ENCODE results near the gene HMCN2. TPM values are rescaled to one million over a fixed set of nuclear protein-coding genes. Genes with fewer than 3 reads are reported as not detected.
"Not testable (repeated sequence)": the region's sequence is repeated elsewhere in the genome, so short reads cannot be mapped to it uniquely, and the experiment has no call there.

HMCN2 gene
- total and polyA plus RNA-seq, 2 experiments from 2014 or later: not detected

GRCh38 chr9:130271473-130271872 is 5.9 kb downstream of the HMCN2 start:
- H3K4me2 ChIP-seq (ENCODE audit: unreplicated experiment): no peak overlapping the region
- 69 to 73% methylated on average over 6 of the region's 6 CpGs for WGBS, 2 experiments (ENCODE audit: low coverage in 1 of 2, low lambda C conversion rate in 2 of 2, missing lambda C conversion rate in 2 of 2)
- in situ Hi-C loops (cut with MboI): no loop called here
- H3K9ac ChIP-seq: no peak overlapping the region
- no peaks in the 10 kb centered on the region for H3F3A ChIP-seq (ENCODE audit: insufficient read depth)
- no peaks in the 10 kb centered on the region for H3K79me2 ChIP-seq (ENCODE audit: insufficient read depth)
- H2AFZ ChIP-seq: no peak overlapping the region
- H3K36me3 ChIP-seq (ENCODE audit: low read depth): no peaks in the 10 kb centered on the region
- no peaks in the 10 kb centered on the region for H4K20me1 ChIP-seq (ENCODE audit: insufficient read depth)
- no peaks in the 10 kb centered on the region for H3K4me1 ChIP-seq (ENCODE audit: insufficient read depth)
- no peaks in the 10 kb centered on the region for H3K9me3 ChIP-seq (ENCODE audit: low read depth)
- no peaks in the 10 kb centered on the region for H3K9me2 ChIP-seq (ENCODE audit: insufficient read depth)
- no peak for TF ChIP-seq EZH2 (IDR thresholded peaks at IDR 0.05; ENCODE audit: insufficient read depth, poor library complexity, severe bottlenecking)
- TF ChIP-seq EZH2phosphoT487 (IDR thresholded peaks at IDR 0.05; ENCODE audit: insufficient read depth, low read depth): no peak
- no peak for DNase-seq
- peaks cover 29% of the 10 kb centered on the region for H3K27me3 ChIP-seq (replicated peaks; ENCODE audit: insufficient read depth)
- H3K4me3 ChIP-seq: no peak overlapping the region
- H3K27ac ChIP-seq: no peak overlapping the region

- Histone ChIP-seq H3K4me1 (ENCODE audit: insufficient read depth) (no peaks in the 10 kb centered on the region), H3K27me3 (replicated peaks; ENCODE audit: insufficient read depth) (peaks cover 4% of the 10 kb centered on the region; the same call in 1 of the 2 replicates), H3K27ac (no peak overlapping the region), H3K4me2 (ENCODE audit: unreplicated experiment) (no peak overlapping the region), H4K20me1 (ENCODE audit: insufficient read depth) (no peaks in the 10 kb centered on the region), H3K9me2 (ENCODE audit: insufficient read depth) (no peaks in the 10 kb centered on the region), H3K36me3 (ENCODE audit: low read depth) (no peaks in the 10 kb centered on the region), H3K79me2 (ENCODE audit: insufficient read depth) (no peaks in the 10 kb centered on the region), H3K9me3 (ENCODE audit: low read depth) (no peaks in the 10 kb centered on the region), H3F3A (ENCODE audit: insufficient read depth) (no peaks in the 10 kb centered on the region), H3K4me3 (no peak overlapping the region), H3K9ac (no peak overlapping the region), H2AFZ (no peak overlapping the region)
- 58 to 67% methylated on average over 9 of the region's 9 CpGs for WGBS, 2 experiments (ENCODE audit: low coverage in 1 of 2, low lambda C conversion rate in 2 of 2, missing lambda C conversion rate in 2 of 2)
- TF ChIP-seq EZH2phosphoT487 (IDR thresholded peaks at IDR 0.05; ENCODE audit: insufficient read depth, low read depth) (no peak), EZH2 (IDR thresholded peaks at IDR 0.05; ENCODE audit: insufficient read depth, poor library complexity, severe bottlenecking) (no peak)
- in situ Hi-C loops (cut with MboI): no loop called here
- no peak for DNase-seq
Observed at GRCh38 chr9:130275156-130275555, 9.6 kb downstream of the HMCN2 start.

GRCh38 chr9:130276121-130276520 is 10.6 kb downstream of the HMCN2 start:
- H3K9ac ChIP-seq: no peak overlapping the region
- H3K9me3 ChIP-seq (ENCODE audit: low read depth): no peaks in the 10 kb centered on the region
- H3K4me1 ChIP-seq (ENCODE audit: insufficient read depth): no peaks in the 10 kb centered on the region
- no peaks in the 10 kb centered on the region for H3K9me2 ChIP-seq (ENCODE audit: insufficient read depth)
- WGBS, 2 experiments (ENCODE audit: low coverage in 1 of 2, low lambda C conversion rate in 2 of 2, missing lambda C conversion rate in 2 of 2): 69 to 76% methylated on average over 3 of the region's 3 CpGs
- H3K4me3 ChIP-seq: no peak overlapping the region
- peaks cover 6% of the 10 kb centered on the region; the same call in 1 of the 2 replicates for H3K27me3 ChIP-seq (replicated peaks; ENCODE audit: insufficient read depth)
- no peak overlapping the region for H3K4me2 ChIP-seq (ENCODE audit: unreplicated experiment)
- in situ Hi-C loops (cut with MboI): no loop called here
- peak; percentile 32 for DNase-seq
- no peaks in the 10 kb centered on the region for H4K20me1 ChIP-seq (ENCODE audit: insufficient read depth)
- no peaks in the 10 kb centered on the region for H3K79me2 ChIP-seq (ENCODE audit: insufficient read depth)
- no peak for TF ChIP-seq EZH2 (IDR thresholded peaks at IDR 0.05; ENCODE audit: insufficient read depth, poor library complexity, severe bottlenecking)
- no peak for TF ChIP-seq EZH2phosphoT487 (IDR thresholded peaks at IDR 0.05; ENCODE audit: insufficient read depth, low read depth)
- no peak overlapping the region for H2AFZ ChIP-seq
- no peak overlapping the region for H3K27ac ChIP-seq
- H3K36me3 ChIP-seq (ENCODE audit: low read depth): no peaks in the 10 kb centered on the region
- H3F3A ChIP-seq (ENCODE audit: insufficient read depth): no peaks in the 10 kb centered on the region

GRCh38 chr9:130276955-130277354 is 11.4 kb downstream of the HMCN2 start:
- no peak for DNase-seq

GRCh38 chr9:130277525-130277924 is 12.0 kb downstream of the HMCN2 start:
- H3K9me2 ChIP-seq (ENCODE audit: insufficient read depth); in situ Hi-C loops (cut with MboI); H3K4me3 ChIP-seq; H3K4me1 ChIP-seq (ENCODE audit: insufficient read depth); H3K27ac ChIP-seq; H3K79me2 ChIP-seq (ENCODE audit: insufficient read depth); DNase-seq; H3F3A ChIP-seq (ENCODE audit: insufficient read depth); H3K9me3 ChIP-seq (ENCODE audit: low read depth); H3K9ac ChIP-seq; H4K20me1 ChIP-seq (ENCODE audit: insufficient read depth); H3K36me3 ChIP-seq (ENCODE audit: low read depth); H2AFZ ChIP-seq; H3K4me2 ChIP-seq (ENCODE audit: unreplicated experiment): not testable (repeated sequence)
- peaks cover 13% of the 10 kb centered on the region for H3K27me3 ChIP-seq (replicated peaks; ENCODE audit: insufficient read depth)
- WGBS, 2 experiments (ENCODE audit: low coverage in 1 of 2, low lambda C conversion rate in 2 of 2, missing lambda C conversion rate in 2 of 2): 85 to 97% methylated on average over 1 of the region's 1 CpG

More at GRCh38 chr9:130276955-130277354, 11.4 kb downstream of the HMCN2 start:
- no peaks in the 10 kb centered on the region for H3K4me1 ChIP-seq (ENCODE audit: insufficient read depth)
- no peaks in the 10 kb centered on the region for H3K79me2 ChIP-seq (ENCODE audit: insufficient read depth)
- no peak overlapping the region for H3K4me3 ChIP-seq
- no peaks in the 10 kb centered on the region for H3K9me2 ChIP-seq (ENCODE audit: insufficient read depth)
- no peak overlapping the region for H2AFZ ChIP-seq
- H3K27me3 ChIP-seq (replicated peaks; ENCODE audit: insufficient read depth): peaks cover 8% of the 10 kb centered on the region
- no peak overlapping the region for H3K9ac ChIP-seq
- TF ChIP-seq EZH2phosphoT487 (IDR thresholded peaks at IDR 0.05; ENCODE audit: insufficient read depth, low read depth) (no peak), EZH2 (IDR thresholded peaks at IDR 0.05; ENCODE audit: insufficient read depth, poor library complexity, severe bottlenecking) (no peak)
- 65 to 67% methylated on average over 11 of the region's 11 CpGs for WGBS, 2 experiments (ENCODE audit: low coverage in 1 of 2, low lambda C conversion rate in 2 of 2, missing lambda C conversion rate in 2 of 2)
- no peak overlapping the region for H3K4me2 ChIP-seq (ENCODE audit: unreplicated experiment)
- no peaks in the 10 kb centered on the region for H3F3A ChIP-seq (ENCODE audit: insufficient read depth)
- in situ Hi-C loops (cut with MboI): no loop called here
- no peaks in the 10 kb centered on the region for H3K9me3 ChIP-seq (ENCODE audit: low read depth)
- H4K20me1 ChIP-seq (ENCODE audit: insufficient read depth): no peaks in the 10 kb centered on the region
- no peak overlapping the region for H3K27ac ChIP-seq
- no peaks in the 10 kb centered on the region for H3K36me3 ChIP-seq (ENCODE audit: low read depth)

Measured in GM23248 (cell line).